ENCODE measurements around the gene TIMM44. TPM values are rescaled to one million over a fixed set of nuclear protein-coding genes. Genes with fewer than 3 reads are reported as not detected.
A peak's percentile ranks its signal among the peaks of the same experiment; 100 is the strongest.

TIMM44 gene
- polyA plus RNA-seq, 3 donors, result 9.5 to 33.2 (median 10.4) TPM

DNA sequence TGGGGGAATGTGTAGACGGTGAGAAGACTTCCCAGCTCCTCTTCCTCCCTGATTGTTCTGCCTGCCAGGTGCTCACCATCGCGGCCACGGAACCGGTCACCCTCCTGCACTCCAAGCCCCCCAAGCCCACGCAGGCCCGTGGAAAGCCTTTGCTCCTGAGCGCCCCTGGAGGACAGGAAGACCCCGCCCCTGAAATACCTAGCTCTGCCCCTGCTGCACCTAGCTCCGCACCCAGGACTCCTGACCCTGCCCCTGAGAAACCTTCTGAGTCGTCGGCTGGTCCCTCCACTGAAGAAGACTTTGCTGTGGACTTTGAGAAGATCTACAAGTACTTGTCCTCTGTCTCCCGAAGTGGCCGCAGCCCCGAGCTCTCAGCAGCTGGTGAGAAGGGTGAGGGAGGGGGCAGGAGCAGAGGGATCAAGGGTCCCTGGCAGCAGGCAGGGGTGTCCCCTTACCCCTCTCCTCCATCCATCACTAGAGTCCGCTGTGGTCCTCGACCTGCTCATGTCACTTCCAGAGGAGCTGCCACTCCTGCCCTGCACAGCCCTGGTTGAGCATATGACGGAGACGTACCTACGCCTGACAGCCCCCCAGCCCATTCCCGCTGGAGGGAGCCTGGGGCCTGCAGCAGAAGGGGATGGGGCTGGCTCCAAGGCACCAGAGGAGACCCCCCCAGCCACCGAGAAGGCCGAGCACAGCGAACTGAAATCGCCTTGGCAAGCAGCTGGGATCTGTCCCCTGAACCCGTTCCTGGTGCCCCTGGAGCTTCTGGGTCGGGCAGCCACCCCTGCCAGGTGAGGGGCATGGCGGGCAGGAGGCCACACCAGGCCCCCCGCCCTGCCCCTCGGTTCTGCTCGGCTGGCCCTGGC lies 21.3 kb downstream of the TIMM44 start:
- Mint-ChIP-seq H3K27ac (peak overlapping the region in 4 of 7 donors; percentile 70 to 98 (median 90)), H3K4me3 (peak overlapping the region; percentile 31 to 75), H3K36me3 (peaks cover 19% of the 10 kb centered on the region in 2 donors), H3K4me1 (peaks cover 43% of the 10 kb centered on the region), H3K9me3 (peaks cover 0 to 17% (median 9%) of the 10 kb centered on the region in 7 donors), H3K27me3 (ENCODE audit: low read depth in 3 of 3) (peaks cover 36 to 49% (median 37%) of the 10 kb centered on the region in 3 donors)
- H3K4me1 ChIP-seq (ENCODE audit: control insufficient read depth in 1 of 2, insufficient read depth in 2 of 2, low read length in 2 of 2), result peaks cover 32 to 60% of the 10 kb centered on the region in 2 donors
- peaks cover 12 to 15% of the 10 kb centered on the region in 2 donors for H3K36me3 ChIP-seq (replicated peaks in 1 of 2; ENCODE audit: control insufficient read depth in 1 of 2, insufficient read depth in 2 of 2, low read length in 2 of 2)
- H3K4me2 ChIP-seq (replicated peaks; ENCODE audit: extremely low read depth, low read length, poor library complexity, severe bottlenecking), result peak overlapping the region; percentile 75
- TF ChIP-seq, protein P1, sequence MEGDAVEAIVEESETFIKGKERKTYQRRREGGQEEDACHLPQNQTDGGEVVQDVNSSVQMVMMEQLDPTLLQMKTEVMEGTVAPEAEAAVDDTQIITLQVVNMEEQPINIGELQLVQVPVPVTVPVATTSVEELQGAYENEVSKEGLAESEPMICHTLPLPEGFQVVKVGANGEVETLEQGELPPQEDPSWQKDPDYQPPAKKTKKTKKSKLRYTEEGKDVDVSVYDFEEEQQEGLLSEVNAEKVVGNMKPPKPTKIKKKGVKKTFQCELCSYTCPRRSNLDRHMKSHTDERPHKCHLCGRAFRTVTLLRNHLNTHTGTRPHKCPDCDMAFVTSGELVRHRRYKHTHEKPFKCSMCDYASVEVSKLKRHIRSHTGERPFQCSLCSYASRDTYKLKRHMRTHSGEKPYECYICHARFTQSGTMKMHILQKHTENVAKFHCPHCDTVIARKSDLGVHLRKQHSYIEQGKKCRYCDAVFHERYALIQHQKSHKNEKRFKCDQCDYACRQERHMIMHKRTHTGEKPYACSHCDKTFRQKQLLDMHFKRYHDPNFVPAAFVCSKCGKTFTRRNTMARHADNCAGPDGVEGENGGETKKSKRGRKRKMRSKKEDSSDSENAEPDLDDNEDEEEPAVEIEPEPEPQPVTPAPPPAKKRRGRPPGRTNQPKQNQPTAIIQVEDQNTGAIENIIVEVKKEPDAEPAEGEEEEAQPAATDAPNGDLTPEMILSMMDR (IDR thresholded peaks at IDR 0.05), result no peak
- H3K79me2 ChIP-seq (ENCODE audit: insufficient read depth, low read length), result no peaks in the 10 kb centered on the region
- 97% methylated on average over 23 of the region's 31 CpGs for WGBS (ENCODE audit: insufficient coverage)
- H3K27ac ChIP-seq (ENCODE audit: low read depth in 1 of 2, low read length in 2 of 2), result no peak overlapping the region
- H4K20me1 ChIP-seq (ENCODE audit: insufficient read depth, low read length), result peaks cover 7% of the 10 kb centered on the region
- intact Hi-C loops (cut with micrococcal nuclease), result loop anchor here (5.0 to 10.0 kb wide), 3 partner anchors 50 to 1893 kb away; partner anchors contain the start of genes FBXL12 (in 1 of the 2) and PRR36 (in 1 of the 2)
- no peak overlapping the region for H2AFZ ChIP-seq (ENCODE audit: insufficient read depth, low read depth, low read length, poor library complexity, severe bottlenecking)
- H3K4me3 ChIP-seq (replicated peaks in 1 of 3; ENCODE audit: low read depth in 2 of 3, low read length in 3 of 3), result peak overlapping the region in 2 of 3 experiments; percentile 69 to 87
- no peak overlapping the region for H3K9ac ChIP-seq (ENCODE audit: insufficient read depth, low read length, poor library complexity, severe bottlenecking)
- peaks cover 0 to 8% of the 10 kb centered on the region in 2 donors for H3K9me3 ChIP-seq (replicated peaks in 1 of 2; ENCODE audit: control insufficient read depth in 1 of 2, insufficient read depth in 1 of 2, low read length in 2 of 2)
- H3K27me3 ChIP-seq (ENCODE audit: control insufficient read depth in 2 of 2, insufficient read depth in 2 of 2, low read length in 2 of 2), result peaks cover 13 to 21% of the 10 kb centered on the region in 2 donors
- no peak for DNase-seq

DNA sequence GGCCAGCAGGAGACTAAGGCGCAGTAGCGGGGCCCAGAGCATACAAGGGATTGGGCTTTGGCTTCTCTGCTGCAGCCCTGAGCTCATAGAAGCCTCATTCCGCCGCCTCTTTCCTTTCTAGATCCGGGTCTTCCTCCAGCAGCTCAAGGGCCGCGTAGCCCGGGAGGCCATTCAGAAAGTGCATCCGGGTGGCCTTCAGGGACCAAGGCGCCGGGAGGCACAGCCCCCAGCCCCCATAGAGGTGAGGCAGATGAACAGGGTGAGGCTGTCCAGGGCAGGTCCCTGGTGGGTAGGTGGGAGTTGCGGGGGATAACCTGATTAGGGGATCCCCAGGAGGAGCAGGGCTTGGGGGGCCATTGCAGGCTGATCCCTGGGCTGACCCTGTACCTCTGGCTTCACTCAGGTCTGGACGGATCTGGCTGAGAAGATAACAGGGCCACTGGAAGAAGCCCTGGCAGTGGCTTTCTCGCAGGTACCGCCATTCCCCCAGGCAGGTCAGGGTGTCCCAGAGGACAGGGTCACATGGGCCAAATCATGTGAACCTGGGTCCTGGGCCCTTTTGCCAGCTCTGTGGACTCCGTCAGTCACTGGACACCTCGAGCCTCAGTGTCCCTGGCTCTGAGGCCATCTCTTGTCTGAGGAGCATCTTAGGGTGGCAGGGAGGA lies 22.0 kb downstream of the TIMM44 start:
- H3K4me1 Mint-ChIP-seq, result peaks cover 46% of the 10 kb centered on the region
- peak overlapping the region; percentile 63 for H3K9ac ChIP-seq (ENCODE audit: insufficient read depth, low read length, poor library complexity, severe bottlenecking)

More for the DNA sequence above, 22.0 kb downstream of the TIMM44 start:
- H3K27ac Mint-ChIP-seq, result peak overlapping the region; percentile 90 to 99 (median 97)
- peak overlapping the region; percentile 41 to 87 (median 69) for H3K4me3 ChIP-seq (replicated peaks in 1 of 3; ENCODE audit: low read depth in 2 of 3, low read length in 3 of 3)
- H2AFZ ChIP-seq (ENCODE audit: insufficient read depth, low read depth, low read length, poor library complexity, severe bottlenecking), result peak overlapping the region; percentile 80
- H3K27ac ChIP-seq (ENCODE audit: low read depth in 1 of 2, low read length in 2 of 2), result peak overlapping the region; percentile 83 to 88
- TF ChIP-seq, protein P1 (IDR thresholded peaks at IDR 0.05), result no peak
- no peaks in the 10 kb centered on the region for H3K79me2 ChIP-seq (ENCODE audit: insufficient read depth, low read length)
- WGBS (ENCODE audit: insufficient coverage), result 53% methylated on average over 15 of the region's 17 CpGs
- DNase-seq, result no peak
- peak overlapping the region; percentile 91 to 99 for H3K4me3 Mint-ChIP-seq
- peaks cover 36 to 66% of the 10 kb centered on the region in 2 donors for H3K4me1 ChIP-seq (ENCODE audit: control insufficient read depth in 1 of 2, insufficient read depth in 2 of 2, low read length in 2 of 2)
- peaks cover 16 to 18% of the 10 kb centered on the region in 2 donors for H3K36me3 Mint-ChIP-seq
- peaks cover 0 to 8% of the 10 kb centered on the region in 2 donors for H3K9me3 ChIP-seq (replicated peaks in 1 of 2; ENCODE audit: control insufficient read depth in 1 of 2, insufficient read depth in 1 of 2, low read length in 2 of 2)
- H3K36me3 ChIP-seq (replicated peaks in 1 of 2; ENCODE audit: control insufficient read depth in 1 of 2, insufficient read depth in 2 of 2, low read length in 2 of 2), result peaks cover 12 to 15% of the 10 kb centered on the region in 2 donors
- peak overlapping the region; percentile 75 for H3K4me2 ChIP-seq (replicated peaks; ENCODE audit: extremely low read depth, low read length, poor library complexity, severe bottlenecking)
- H3K9me3 Mint-ChIP-seq, result peaks cover 0 to 22% (median 12%) of the 10 kb centered on the region in 7 donors
- peaks cover 39 to 54% (median 43%) of the 10 kb centered on the region in 3 donors for H3K27me3 Mint-ChIP-seq (ENCODE audit: low read depth in 3 of 3)
- H4K20me1 ChIP-seq (ENCODE audit: insufficient read depth, low read length), result peaks cover 5% of the 10 kb centered on the region
- H3K27me3 ChIP-seq (ENCODE audit: control insufficient read depth in 2 of 2, insufficient read depth in 2 of 2, low read length in 2 of 2), result peaks cover 17 to 26% of the 10 kb centered on the region in 2 donors
- intact Hi-C loops (cut with micrococcal nuclease), result loop anchor here (5.0 to 10.0 kb wide), 3 partner anchors 49 to 1893 kb away; partner anchors contain the start of genes FBXL12 (in 1 of the 2) and PRR36 (in 1 of the 2)

Data from CD14-positive monocyte (primary cell).